SK-N-SH (cell line): ENCODE measurements around the gene TAOK3. TPM values are rescaled to one million over a fixed set of nuclear protein-coding genes. Genes with fewer than 3 reads are reported as not detected.
A peak's percentile ranks its signal among the peaks of the same experiment; 100 is the strongest.

Source experiments
- CTCF ChIA-PET: fragments of 300-600, 350-600 bp; formaldehyde crosslinking; extraction: SDS; loops from one replicate; lab custom pipeline; 2021; lab: Yijun Ruan, JAX
- POLR2A ChIA-PET: fragments of 350-600 bp; sonication (Branson Sonifier 250); formaldehyde crosslinking; extraction: SDS; loops from one replicate; lab custom pipeline; 2020; ENCODE audit warnings: antibody characterized with exemption, inconsistent platforms; lab: Yijun Ruan, JAX
- DNase-seq: peaks from one replicate; pipeline ENCODE4 v3.0.0; 2012
- H2AFZ ChIP-seq: fragments of 200-600 bp; sonication (generic); 2 replicates; pipeline ENCODE4 v1.8.1; 2016; ENCODE audit warnings: antibody characterized with exemption, mild to moderate bottlenecking, low read depth
- H3F3A ChIP-seq: fragments of 200-600 bp; sonication (generic); replicated peaks from 2 replicates; pipeline ENCODE3; 2016; ENCODE audit warnings: antibody characterized with exemption, mild to moderate bottlenecking; ENCODE audit not compliant: insufficient read depth
- H3K27ac ChIP-seq, 2 experiments: fragments of 200-500 bp in 1 of 2; fragments of 200-600 bp in 1 of 2; sonication (Bioruptor generic) in 1 of 2; sonication (generic), shearing (Covaris generic) in 1 of 2; 2 replicates each; pipeline versions ENCODE4 v1.5.1 to v1.6.1; 2014 to 2016; ENCODE audit warnings: low read depth in 2 of 2, inconsistent platforms in 1 of 2, low read length in 1 of 2, mild to moderate bottlenecking in 1 of 2, mixed read lengths in 1 of 2
- H3K27me3 ChIP-seq: fragments of 200-600 bp; sonication (generic), shearing (Covaris generic); 2 replicates; pipeline ENCODE4 v1.6.1; 2016; ENCODE audit warnings: mixed run types; ENCODE audit not compliant: insufficient read depth
- H3K36me3 ChIP-seq, 2 experiments: fragments of 200-500 bp in 1 of 2; fragments of 200-600 bp in 1 of 2; sonication (Bioruptor generic) in 1 of 2; sonication (generic) in 1 of 2; replicated peaks in 1 of 2; 2 replicates each; pipeline versions ENCODE3 to v1.5.1; 2014 to 2016; ENCODE audit warnings: low read length in 1 of 2, mild to moderate bottlenecking in 1 of 2; ENCODE audit not compliant: insufficient read depth in 2 of 2, control insufficient read depth in 1 of 2
- H3K4me1 ChIP-seq, 2 experiments: fragments of 200-500 bp in 1 of 2; fragments of 200-600 bp in 1 of 2; sonication (Bioruptor generic) in 1 of 2; sonication (generic), shearing (Covaris generic) in 1 of 2; 2 replicates each; pipeline versions ENCODE4 v1.5.1 to v1.6.1; 2014 to 2016; ENCODE audit warnings: low read depth in 1 of 2, low read length in 1 of 2, mixed run types in 1 of 2; ENCODE audit not compliant: insufficient read depth in 2 of 2, control insufficient read depth in 1 of 2
- H3K4me2 ChIP-seq: fragments of 200-600 bp; sonication (generic), shearing (Covaris generic); 2 replicates; pipeline ENCODE4 v1.6.1; 2017; ENCODE audit warnings: mixed run types
- H3K4me3 ChIP-seq, 2 experiments: fragments of 200-500 bp in 1 of 2; fragments of 200-600 bp in 1 of 2; sonication (Bioruptor generic) in 1 of 2; sonication (generic), shearing (Covaris generic) in 1 of 2; 2 replicates each; pipeline versions ENCODE4 v1.5.1 to v1.8.1; 2014 to 2016; ENCODE audit warnings: low read depth in 2 of 2, inconsistent platforms in 1 of 2, low read length in 1 of 2, mild to moderate bottlenecking in 1 of 2, mixed read lengths in 1 of 2, moderate library complexity in 1 of 2
- H3K79me2 ChIP-seq: fragments of 200-600 bp; sonication (generic); 2 replicates; pipeline ENCODE4 v1.8.1; 2017; ENCODE audit warnings: mild to moderate bottlenecking; ENCODE audit not compliant: insufficient read depth
- H3K9ac ChIP-seq: fragments of 200-600 bp; sonication (generic); 2 replicates; pipeline ENCODE4 v1.6.1; 2017; ENCODE audit warnings: mixed run types
- H3K9me2 ChIP-seq: fragments of 200-600 bp; sonication (generic); 2 replicates; pipeline ENCODE4 v1.6.1; 2017; ENCODE audit warnings: mixed run types
- H3K9me3 ChIP-seq: fragments of 200-600 bp; sonication (generic); 2 replicates; pipeline ENCODE4 v1.6.1; 2017; ENCODE audit warnings: mixed run types, mild to moderate bottlenecking, moderate library complexity
- H4K20me1 ChIP-seq: fragments of 200-600 bp; sonication (generic); 2 replicates; pipeline ENCODE4 v1.6.1; 2017; ENCODE audit warnings: mild to moderate bottlenecking, mixed run types; ENCODE audit not compliant: insufficient read depth
- CTCF ChIP-seq: fragments of 200-600 bp; sonication (generic); IDR thresholded peaks from 2 replicates; pipeline ENCODE4 v1.6.1; 2017; ENCODE audit warnings: antibody characterized with exemption, mild to moderate bottlenecking, moderate library complexity
- EP300 ChIP-seq, 2 experiments: IDR thresholded peaks; 2 replicates each; pipeline versions ENCODE4 v1.4.0 to v1.6.1; 2012; ENCODE audit warnings: borderline replicate concordance in 1 of 2, low read depth in 1 of 2, low read length in 1 of 2
- POLR2AphosphoS5 ChIP-seq: IDR thresholded peaks from 2 replicates; pipeline ENCODE4 v1.6.1; 2012; ENCODE audit warnings: low read depth, low read length
- RAD21 ChIP-seq: IDR thresholded peaks from 2 replicates; pipeline ENCODE4 v1.6.1; 2012; ENCODE audit warnings: mild to moderate bottlenecking, low read length
- RCOR1 ChIP-seq: fragments of 150-350 bp; IDR thresholded peaks from 2 replicates; pipeline ENCODE4 v1.6.1; 2017; ENCODE audit warnings: antibody characterized with exemption, low read length
- REST ChIP-seq: IDR thresholded peaks from 2 replicates; pipeline ENCODE4 v1.6.1; 2012; ENCODE audit warnings: mild to moderate bottlenecking, low read depth, low read length, moderate library complexity
- RFX5 ChIP-seq: IDR thresholded peaks from 2 replicates; pipeline ENCODE4 v1.6.1; 2012; ENCODE audit warnings: mild to moderate bottlenecking, improper control_type of control experiment, low read length
- SMC3 ChIP-seq: IDR thresholded peaks from 2 replicates; pipeline ENCODE4 v1.6.1; 2012; ENCODE audit warnings: low read depth, low read length, improper control_type of control experiment
- WGBS: methylation state at CpG from one replicate; pipeline ENCODE4 v1.1.6; 2017; ENCODE audit warnings: low lambda C conversion rate; 5-methylcytosine and 5-hydroxymethylcytosine counted together
- polyA plus RNA-seq, 3 experiments: library from polyadenylated mRNA; depleted of rRNA; stranded (reverse); fragments of >200 nt; gene quantifications; 2 replicates each; pipeline ENCODE4 v1.2.3, GENCODE V29; 2012

TAOK3 gene
- polyA plus RNA-seq, 1 of the 3 experiments (the other 2 are of a cell fraction): 18.1 TPM

- 24% methylated on average over 8 of the region's 8 CpGs for WGBS
- peak; percentile 86 for DNase-seq
- Histone ChIP-seq H3K9me2 (no peaks in the 10 kb centered on the region), H2AFZ (peak overlapping the region; percentile 99), H3F3A (peaks cover 4% of the 10 kb centered on the region), H3K27me3 (no peaks in the 10 kb centered on the region), H3K79me2 (no peaks in the 10 kb centered on the region), H3K4me1 (no peaks in the 10 kb centered on the region), H3K27ac (peak overlapping the region; percentile 31 to 47; a peak in 2 of 4 replicates), H3K9me3 (no peaks in the 10 kb centered on the region), H3K4me3 (no peak overlapping the region), H3K4me2 (no peak overlapping the region), H3K9ac (peak overlapping the region; percentile 68; the same call in 1 of the 2 replicates), H4K20me1 (no peaks in the 10 kb centered on the region), H3K36me3 (no peaks in the 10 kb centered on the region)
- ChIA-PET POLR2A (interaction anchor here (1.3 to 1.8 kb wide), 2 partner anchors 14 to 256 kb away, joined by 3 to 10 read pairs; partner anchors contain the start of genes PEBP1 and SUDS3), CTCF (interaction anchor here (0.7 to 2.7 kb wide), 21 partner anchors 7 to 279 kb away, joined by 3 to 15 read pairs (median 4); partner anchors contain the start of genes PEBP1, SUDS3 and VSIG10)
- TF ChIP-seq CTCF (peak; percentile 48), EP300 (IDR thresholded peaks at IDR 0.05; ENCODE audit: borderline replicate concordance in 1 of 2, low read depth in 1 of 2, low read length in 1 of 2) (no peak), RAD21 (peak; percentile 60), SMC3 (peak; percentile 30), REST (no peak)
These were observed 251.9 kb downstream of the TAOK3 start for GRCh38 chr12:118120579-118121363.

- no peak for TF ChIP-seq RCOR1
- TF ChIP-seq POLR2AphosphoS5: no peak
- TF ChIP-seq RFX5: no peak
- TF ChIP-seq, all 33 proteins: peak for 0
- POLR2A ChIA-PET: no interaction called here
- Histone ChIP-seq H3K9me3 (no peaks in the 10 kb centered on the region), H3K4me3 (no peak overlapping the region), H3K9ac (no peak overlapping the region), H3K27ac (no peak overlapping the region), H3K4me1 (no peaks in the 10 kb centered on the region), H3K27me3 (no peaks in the 10 kb centered on the region), H3F3A (peaks cover 4% of the 10 kb centered on the region), H3K79me2 (no peaks in the 10 kb centered on the region), H3K4me2 (no peak overlapping the region), H4K20me1 (no peaks in the 10 kb centered on the region), H3K36me3 (no peaks in the 10 kb centered on the region), H3K9me2 (no peaks in the 10 kb centered on the region), H2AFZ (no peak overlapping the region)
- WGBS: 95% methylated on average over 10 of the region's 10 CpGs
- no peak for DNase-seq
- CTCF ChIA-PET: interaction anchor here (0.7 to 1.5 kb wide), 7 partner anchors 8 to 641 kb away, joined by 3 to 7 read pairs (median 4); partner anchors contain the start of genes PEBP1, SUDS3 and VSIG10
These were observed 253.2 kb downstream of the TAOK3 start for GRCh38 chr12:118119449-118119879.
